Measurements from ENCODE around the gene NABP1. TPM values are rescaled to one million over a fixed set of nuclear protein-coding genes. Genes with fewer than 3 reads are reported as not detected.

NABP1 gene
- polyA plus RNA-seq, 2 donors: 26.8 to 62.5 TPM

DNA sequence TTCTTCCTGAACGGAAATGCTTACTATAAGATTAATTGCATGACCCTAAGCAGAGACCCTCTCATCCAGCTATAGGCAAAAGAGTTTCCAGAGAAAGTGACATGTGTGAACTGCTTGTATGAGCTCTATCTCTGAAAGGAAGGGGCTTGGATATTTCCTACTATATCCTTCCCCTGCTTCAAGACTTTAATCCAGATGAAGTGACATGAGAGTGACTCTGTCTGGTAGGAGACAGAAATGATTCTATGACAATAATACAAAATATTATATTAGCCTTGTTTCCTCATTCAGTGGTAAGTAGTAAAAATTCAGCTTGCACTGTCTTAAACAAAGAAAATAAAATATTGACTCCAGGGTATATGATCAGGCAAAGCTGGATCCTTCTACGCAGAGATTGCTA is 37.5 kb downstream of the NABP1 start:
- Histone ChIP-seq H3K9me3 (ENCODE audit: control insufficient read depth in 2 of 2, insufficient read depth in 1 of 2, low read depth in 1 of 2, low read length in 1 of 2) (no peaks in the 10 kb centered on the region), H3K27me3 (ENCODE audit: control insufficient read depth in 1 of 2, insufficient read depth in 2 of 2, low read length in 2 of 2) (no peaks in the 10 kb centered on the region), H3K27ac (ENCODE audit: low read depth in 2 of 2, low read length in 1 of 2) (no peak overlapping the region), H3K36me3 (ENCODE audit: control insufficient read depth in 2 of 2, insufficient read depth in 2 of 2, low read length in 1 of 2) (no peaks in the 10 kb centered on the region), H3K4me1 (ENCODE audit: control insufficient read depth in 2 of 2, insufficient read depth in 2 of 2, low read length in 1 of 2) (no peaks in the 10 kb centered on the region), H3K4me3 (ENCODE audit: low read depth in 1 of 2, low read length in 2 of 2) (no peak overlapping the region)
- WGBS, 2 donors: 89 to 97% methylated on average over 2 of the region's 2 CpGs

- no peaks in the 10 kb centered on the region for H3K9me3 ChIP-seq (ENCODE audit: control insufficient read depth in 2 of 2, insufficient read depth in 1 of 2, low read depth in 1 of 2, low read length in 1 of 2)
- H3K36me3 ChIP-seq (ENCODE audit: control insufficient read depth in 2 of 2, insufficient read depth in 2 of 2, low read length in 1 of 2): no peaks in the 10 kb centered on the region
- H3K4me1 ChIP-seq (ENCODE audit: control insufficient read depth in 2 of 2, insufficient read depth in 2 of 2, low read length in 1 of 2): no peaks in the 10 kb centered on the region
- no peak overlapping the region for H3K27ac ChIP-seq (ENCODE audit: low read depth in 2 of 2, low read length in 1 of 2)
- WGBS, 2 donors: 69 to 72% methylated on average over 2 of the region's 2 CpGs
- H3K27me3 ChIP-seq (ENCODE audit: control insufficient read depth in 1 of 2, insufficient read depth in 2 of 2, low read length in 2 of 2): no peaks in the 10 kb centered on the region
- H3K4me3 ChIP-seq (ENCODE audit: low read depth in 1 of 2, low read length in 2 of 2): no peak overlapping the region
Measured at GRCh38 chr2:191719261-191719660, 41.3 kb downstream of the NABP1 start.

- Histone ChIP-seq H3K27ac (ENCODE audit: low read depth in 2 of 2, low read length in 1 of 2) (no peak overlapping the region), H3K4me3 (ENCODE audit: low read depth in 1 of 2, low read length in 2 of 2) (no peak overlapping the region), H3K4me1 (ENCODE audit: control insufficient read depth in 2 of 2, insufficient read depth in 2 of 2, low read length in 1 of 2) (no peaks in the 10 kb centered on the region), H3K36me3 (ENCODE audit: control insufficient read depth in 2 of 2, insufficient read depth in 2 of 2, low read length in 1 of 2) (no peaks in the 10 kb centered on the region), H3K27me3 (ENCODE audit: control insufficient read depth in 1 of 2, insufficient read depth in 2 of 2, low read length in 2 of 2) (no peaks in the 10 kb centered on the region), H3K9me3 (ENCODE audit: control insufficient read depth in 2 of 2, insufficient read depth in 1 of 2, low read depth in 1 of 2, low read length in 1 of 2) (no peaks in the 10 kb centered on the region)
- WGBS, 2 donors: 93 to 94% methylated on average over 13 of the region's 13 CpGs
Measured at GRCh38 chr2:191719938-191720337, 42.0 kb downstream of the NABP1 start.

GRCh38 chr2:191721331-191721730 is 43.4 kb downstream of the NABP1 start:
- no peak overlapping the region for H3K27ac ChIP-seq (ENCODE audit: low read depth in 2 of 2, low read length in 1 of 2)
- no peak overlapping the region for H3K4me3 ChIP-seq (ENCODE audit: low read depth in 1 of 2, low read length in 2 of 2)
- no peaks in the 10 kb centered on the region for H3K4me1 ChIP-seq (ENCODE audit: control insufficient read depth in 2 of 2, insufficient read depth in 2 of 2, low read length in 1 of 2)
- H3K27me3 ChIP-seq (ENCODE audit: control insufficient read depth in 1 of 2, insufficient read depth in 2 of 2, low read length in 2 of 2): no peaks in the 10 kb centered on the region
- H3K9me3 ChIP-seq (ENCODE audit: control insufficient read depth in 2 of 2, insufficient read depth in 1 of 2, low read depth in 1 of 2, low read length in 1 of 2): no peaks in the 10 kb centered on the region
- 83 to 84% methylated on average over 2 of the region's 2 CpGs for WGBS, 2 donors
- no peaks in the 10 kb centered on the region for H3K36me3 ChIP-seq (ENCODE audit: control insufficient read depth in 2 of 2, insufficient read depth in 2 of 2, low read length in 1 of 2)

GRCh38 chr2:191724015-191724414 is 46.1 kb downstream of the NABP1 start:
- Histone ChIP-seq H3K9me3 (ENCODE audit: control insufficient read depth in 2 of 2, insufficient read depth in 1 of 2, low read depth in 1 of 2, low read length in 1 of 2) (no peaks in the 10 kb centered on the region), H3K4me1 (ENCODE audit: control insufficient read depth in 2 of 2, insufficient read depth in 2 of 2, low read length in 1 of 2) (no peaks in the 10 kb centered on the region), H3K4me3 (ENCODE audit: low read depth in 1 of 2, low read length in 2 of 2) (no peak overlapping the region), H3K36me3 (ENCODE audit: control insufficient read depth in 2 of 2, insufficient read depth in 2 of 2, low read length in 1 of 2) (no peaks in the 10 kb centered on the region), H3K27me3 (ENCODE audit: control insufficient read depth in 1 of 2, insufficient read depth in 2 of 2, low read length in 2 of 2) (no peaks in the 10 kb centered on the region), H3K27ac (ENCODE audit: low read depth in 2 of 2, low read length in 1 of 2) (no peak overlapping the region)
- 74 to 76% methylated on average over 1 of the region's 1 CpG for WGBS, 2 donors

DNA sequence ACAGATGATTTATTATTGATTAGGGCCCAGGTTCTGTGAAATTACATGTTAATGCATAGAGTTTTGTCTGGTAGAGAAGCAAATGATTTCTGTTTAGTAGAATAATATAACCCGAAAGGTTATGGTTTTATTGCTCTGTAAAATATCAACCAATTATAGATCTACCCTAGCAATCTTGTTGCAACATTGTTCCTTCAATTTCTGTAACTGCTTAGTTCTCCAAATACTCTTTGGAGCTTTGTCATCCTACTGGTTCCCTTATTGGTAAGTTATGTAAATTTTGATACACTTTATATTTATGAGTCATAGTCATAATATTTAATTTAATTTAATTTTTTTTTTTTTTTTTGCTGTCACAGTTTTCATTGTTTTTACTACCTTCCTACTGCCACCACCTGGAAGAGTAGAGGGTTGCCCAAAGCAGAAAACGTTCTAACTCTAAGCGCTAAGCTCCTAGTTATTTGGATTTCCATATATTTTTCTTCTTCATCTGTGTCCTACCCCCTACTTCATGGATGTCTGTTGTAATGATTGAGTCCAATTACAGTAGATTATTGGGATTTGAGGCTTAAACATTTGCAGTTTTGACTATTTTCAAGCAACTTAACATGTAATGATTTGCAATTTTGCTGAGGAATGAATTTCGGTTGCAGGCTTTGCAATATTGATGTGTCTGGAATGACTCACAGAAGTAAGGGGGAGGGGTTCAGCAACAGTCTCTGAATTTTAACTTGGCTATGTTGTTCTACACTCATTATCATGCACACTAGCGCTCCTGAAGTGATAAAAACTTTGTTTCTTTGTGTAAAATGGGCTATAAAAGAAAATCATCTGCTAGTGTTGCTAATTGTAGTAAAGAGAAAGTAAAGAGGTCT is 51.1 kb downstream of the NABP1 start:
- Histone ChIP-seq H3K9me3 (ENCODE audit: control insufficient read depth in 2 of 2, insufficient read depth in 1 of 2, low read depth in 1 of 2, low read length in 1 of 2) (no peaks in the 10 kb centered on the region), H3K4me1 (ENCODE audit: control insufficient read depth in 2 of 2, insufficient read depth in 2 of 2, low read length in 1 of 2) (no peaks in the 10 kb centered on the region), H3K27ac (ENCODE audit: low read depth in 2 of 2, low read length in 1 of 2) (no peak overlapping the region), H3K4me3 (ENCODE audit: low read depth in 1 of 2, low read length in 2 of 2) (no peak overlapping the region), H3K36me3 (ENCODE audit: control insufficient read depth in 2 of 2, insufficient read depth in 2 of 2, low read length in 1 of 2) (no peaks in the 10 kb centered on the region), H3K27me3 (ENCODE audit: control insufficient read depth in 1 of 2, insufficient read depth in 2 of 2, low read length in 2 of 2) (no peaks in the 10 kb centered on the region)
- 72 to 75% methylated on average over 5 of the region's 5 CpGs for WGBS, 2 donors

DNA sequence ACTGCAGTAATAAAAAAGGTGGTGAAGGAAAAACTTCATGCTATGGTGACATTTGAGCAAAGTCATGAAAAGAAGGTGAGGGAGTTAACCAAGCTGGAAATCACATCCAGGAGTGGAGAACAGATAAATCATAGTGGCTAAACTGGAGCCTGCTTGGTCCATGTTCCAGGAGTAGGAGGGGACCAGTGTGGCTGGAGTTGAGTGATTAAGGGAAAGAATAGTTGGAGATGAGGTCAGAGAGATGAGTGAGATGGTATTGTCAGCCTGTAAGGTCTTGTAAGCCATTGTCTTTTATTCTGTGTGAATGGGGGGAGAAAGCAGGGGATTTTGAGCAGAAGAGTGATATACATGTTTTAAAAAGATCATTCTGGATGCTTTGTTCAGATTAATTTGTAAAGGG is 52.3 kb downstream of the NABP1 start:
- Histone ChIP-seq H3K27me3 (ENCODE audit: control insufficient read depth in 1 of 2, insufficient read depth in 2 of 2, low read length in 2 of 2) (no peaks in the 10 kb centered on the region), H3K4me1 (ENCODE audit: control insufficient read depth in 2 of 2, insufficient read depth in 2 of 2, low read length in 1 of 2) (no peaks in the 10 kb centered on the region), H3K36me3 (ENCODE audit: control insufficient read depth in 2 of 2, insufficient read depth in 2 of 2, low read length in 1 of 2) (no peaks in the 10 kb centered on the region), H3K9me3 (ENCODE audit: control insufficient read depth in 2 of 2, insufficient read depth in 1 of 2, low read depth in 1 of 2, low read length in 1 of 2) (no peaks in the 10 kb centered on the region), H3K27ac (ENCODE audit: low read depth in 2 of 2, low read length in 1 of 2) (no peak overlapping the region), H3K4me3 (ENCODE audit: low read depth in 1 of 2, low read length in 2 of 2) (no peak overlapping the region)

Other genes starting within 250 kb of the NABP1 start
- gene CAVIN2, start 169.0 kb downstream of the NABP1 start, polyA plus RNA-seq: 10 to 100 TPM in 1 of 2 donors, 1 to 10 TPM in 1; 6.5 to 11.1 TPM